IMR-90 (cell line): ENCODE results near the gene DYRK1B. TPM values are rescaled to one million over a fixed set of nuclear protein-coding genes. Genes with fewer than 3 reads are reported as not detected.

ENCODE experiments used
- ATAC-seq: fragments of 200-7000 bp; cut with Tn5 transposase; 2 replicates; pipeline ENCODE4 v1.9.1; 2020; ENCODE audit warnings: low read depth, mild to moderate bottlenecking, moderate library complexity
- BruUV-seq: library from RNA; stranded (reverse); fragments of 400-500 nt; replicated peaks from 2 replicates; lab custom pipeline; 2021; lab: Mats Ljungman, UMichigan
- CTCF ChIA-PET: fragments of 300-600 bp; formaldehyde crosslinking; extraction: SDS; loops from one replicate; lab custom pipeline; 2021; ENCODE audit warnings: antibody characterized with exemption; lab: Yijun Ruan, JAX
- POLR2A ChIA-PET: fragments of 300-600 bp; sonication (Branson Sonifier 250); formaldehyde crosslinking; loops from one replicate; lab custom pipeline; 2022; ENCODE audit warnings: antibody characterized with exemption; ENCODE audit not compliant: unreplicated experiment; lab: Charles Lee
- DNase-seq: peaks from one replicate; pipeline ENCODE4 v3.0.0; 2013
- H2AFZ ChIP-seq: replicated peaks from 2 replicates; pipeline ENCODE3; 2013; ENCODE audit warnings: low read length, mild to moderate bottlenecking; ENCODE audit not compliant: poor library complexity
- H2AK5ac ChIP-seq: 2 replicates; pipeline ENCODE4 v1.6.1; 2013; ENCODE audit warnings: low read depth, low read length, inconsistent platforms
- H2AK9ac ChIP-seq: replicated peaks from 2 replicates; pipeline ENCODE3; 2013; ENCODE audit warnings: mild to moderate bottlenecking, low read depth, low read length, moderate library complexity; ENCODE audit not compliant: poor library complexity
- H2BK120ac ChIP-seq: 2 replicates; pipeline ENCODE4 v1.6.1; 2013; ENCODE audit warnings: low read depth, low read length, inconsistent platforms
- H2BK15ac ChIP-seq: 3 replicates; pipeline ENCODE4 v1.6.1; 2013; ENCODE audit warnings: low read depth, low read length, inconsistent platforms
- H2BK20ac ChIP-seq: 2 replicates; pipeline ENCODE4 v1.6.1; 2013; ENCODE audit warnings: low read depth, mild to moderate bottlenecking, inconsistent platforms, low read length, moderate library complexity
- H2BK5ac ChIP-seq: 2 replicates; pipeline ENCODE4 v1.6.1; 2013; ENCODE audit warnings: mild to moderate bottlenecking, low read depth, low read length, inconsistent platforms; ENCODE audit not compliant: poor library complexity, severe bottlenecking
- H3K14ac ChIP-seq: replicated peaks from 2 replicates; pipeline ENCODE4 v1.6.1; 2013; ENCODE audit warnings: low read depth, low read length, inconsistent platforms
- H3K18ac ChIP-seq: 2 replicates; pipeline ENCODE4 v1.6.1; 2013; ENCODE audit warnings: low read depth, low read length, control low read depth
- H3K23ac ChIP-seq: 2 replicates; pipeline ENCODE4 v1.6.1; 2013; ENCODE audit warnings: low read depth, low read length, inconsistent platforms
- H3K27ac ChIP-seq: 2 replicates; pipeline ENCODE4 v1.5.1; 2013; ENCODE audit warnings: mild to moderate bottlenecking, control low read depth, low read length; ENCODE audit not compliant: insufficient read depth
- H3K27me3 ChIP-seq: 2 replicates; pipeline ENCODE4 v1.6.1; 2013; ENCODE audit warnings: low read length; ENCODE audit not compliant: control insufficient read depth, insufficient read depth
- H3K36me3 ChIP-seq: 2 replicates; pipeline ENCODE4 v1.6.1; 2013; ENCODE audit warnings: low read length, mixed read lengths; ENCODE audit not compliant: control insufficient read depth, insufficient read depth
- H3K4ac ChIP-seq: 2 replicates; pipeline ENCODE4 v1.6.1; 2013; ENCODE audit warnings: low read depth, low read length, inconsistent platforms
- H3K4me1 ChIP-seq: 2 replicates; pipeline ENCODE4 v1.6.1; 2013; ENCODE audit warnings: low read length, mixed read lengths; ENCODE audit not compliant: control insufficient read depth, insufficient read depth
- H3K4me2 ChIP-seq: 2 replicates; pipeline ENCODE4 v1.6.1; 2013; ENCODE audit warnings: low read depth, mild to moderate bottlenecking, control low read depth, low read length, moderate library complexity
- H3K4me3 ChIP-seq: 2 replicates; pipeline ENCODE4 v1.5.1; 2013; ENCODE audit warnings: low read depth, mild to moderate bottlenecking, control low read depth, low read length, moderate library complexity; ENCODE audit not compliant: insufficient read depth
- H3K56ac ChIP-seq: 2 replicates; pipeline ENCODE4 v1.6.1; 2013; ENCODE audit warnings: low read length, inconsistent platforms; ENCODE audit not compliant: insufficient read depth; ENCODE audit errors: extremely low read depth
- H3K79me1 ChIP-seq, 2 experiments: 2 replicates each; pipeline ENCODE4 v1.6.1; 2013; ENCODE audit warnings: low read length in 2 of 2, inconsistent platforms in 1 of 2, low read depth in 1 of 2
- H3K9ac ChIP-seq: 2 replicates; pipeline ENCODE4 v1.6.1; 2013; ENCODE audit warnings: low read depth, low read length, control low read depth
- H3K9me1 ChIP-seq: 2 replicates; pipeline ENCODE4 v1.6.1; 2013; ENCODE audit warnings: low read length, inconsistent platforms; ENCODE audit not compliant: insufficient read depth
- H3K9me3 ChIP-seq: 2 replicates; pipeline ENCODE4 v1.6.1; 2013; ENCODE audit warnings: low read length; ENCODE audit not compliant: control insufficient read depth, insufficient read depth
- H4K20me1 ChIP-seq: 2 replicates; pipeline ENCODE4 v1.6.1; 2013; ENCODE audit warnings: low read length, inconsistent platforms; ENCODE audit not compliant: insufficient read depth
- H4K5ac ChIP-seq: 2 replicates; pipeline ENCODE4 v1.6.1; 2013; ENCODE audit warnings: mild to moderate bottlenecking, low read depth, low read length, control low read depth
- H4K8ac ChIP-seq, 2 experiments: 2 replicates each; pipeline ENCODE4 v1.6.1; 2013; ENCODE audit warnings: low read depth in 2 of 2, low read length in 2 of 2, control low read depth in 1 of 2, inconsistent platforms in 1 of 2
- H4K91ac ChIP-seq: 2 replicates; pipeline ENCODE4 v1.6.1; 2013; ENCODE audit warnings: low read depth, low read length, inconsistent platforms; ENCODE audit not compliant: insufficient read depth
- BHLHE40 ChIP-seq: fragments of 150-350 bp; IDR thresholded peaks from 2 replicates; pipeline ENCODE4 v1.6.1; 2016; ENCODE audit warnings: mild to moderate bottlenecking, low read depth, low read length
- CEBPB ChIP-seq: IDR thresholded peaks from 2 replicates; pipeline ENCODE4 v1.6.1; 2012; ENCODE audit warnings: low read depth, low read length, improper control_type of control experiment
- CTCF ChIP-seq: conservative IDR thresholded peaks from 2 replicates; pipeline ENCODE4 v1.5.1; 2012; ENCODE audit warnings: mild to moderate bottlenecking, low read depth, low read length, improper control_type of control experiment
- ELK1 ChIP-seq: fragments of 150-350 bp; IDR thresholded peaks from 2 replicates; pipeline ENCODE4 v1.6.1; 2016; ENCODE audit warnings: low read depth, mild to moderate bottlenecking, low read length, moderate library complexity, borderline replicate concordance
- FOS ChIP-seq: fragments of 150-350 bp; IDR thresholded peaks from 2 replicates; pipeline ENCODE4 v1.6.1; 2016; ENCODE audit warnings: low read depth, low read length
- MAFK ChIP-seq: IDR thresholded peaks from 2 replicates; pipeline ENCODE4 v1.6.1; 2012; ENCODE audit warnings: low read depth, low read length, improper control_type of control experiment
- MAZ ChIP-seq: IDR thresholded peaks from 2 replicates; pipeline ENCODE4 v1.6.1; 2012; ENCODE audit warnings: low read depth, mild to moderate bottlenecking, low read length, improper control_type of control experiment, moderate library complexity, borderline replicate concordance
- MXI1 ChIP-seq: IDR thresholded peaks from 2 replicates; pipeline ENCODE4 v1.6.1; 2012; ENCODE audit warnings: low read depth, mild to moderate bottlenecking, low read length, moderate library complexity, borderline replicate concordance
- NFE2L2 ChIP-seq: fragments of 150-350 bp; IDR thresholded peaks from 2 replicates; pipeline ENCODE4 v1.6.1; 2016; ENCODE audit warnings: low read depth, mild to moderate bottlenecking, low read length
- POLR2A ChIP-seq: IDR thresholded peaks from 2 replicates; pipeline ENCODE4 v1.6.1; 2012; ENCODE audit warnings: mild to moderate bottlenecking, low read depth, low read length
- RAD21 ChIP-seq: IDR thresholded peaks from 2 replicates; pipeline ENCODE4 v1.6.1; 2012; ENCODE audit warnings: low read length, improper control_type of control experiment
- RFX5 ChIP-seq: IDR thresholded peaks from 2 replicates; pipeline ENCODE4 v1.8.0; 2012; ENCODE audit warnings: low read depth, mild to moderate bottlenecking, low read length, moderate library complexity
- SMC3 ChIP-seq: fragments of 150-350 bp; IDR thresholded peaks from 2 replicates; pipeline ENCODE4 v1.6.1; 2016; ENCODE audit warnings: low read depth, mild to moderate bottlenecking, antibody characterized with exemption, low read length, moderate library complexity
- USF2 ChIP-seq: fragments of 150-350 bp; IDR thresholded peaks from 2 replicates; pipeline ENCODE4 v1.6.1; 2017; ENCODE audit warnings: mild to moderate bottlenecking, antibody characterized with exemption, low read length, low read depth
- WGBS, 2 experiments: methylation state at CpG; one replicate each; pipeline versions ENCODE4 v1.1.5 to v1.1.7; 2013; ENCODE audit warnings: missing lambda C conversion rate in 2 of 2; ENCODE audit not compliant: insufficient read length in 1 of 2; ENCODE audit errors: extremely low coverage in 2 of 2; 5-methylcytosine and 5-hydroxymethylcytosine counted together
- dilution Hi-C: fragments of 300-500 bp; cut with HindIII; formaldehyde crosslinking; loops from one replicate; pipeline ENCODE4 v1.14.3; 2018; ENCODE audit warnings: low sequenced_read_pairs; ENCODE audit not compliant: unreplicated experiment
- in situ Hi-C: fragments of 300-500 bp; cut with MboI; formaldehyde crosslinking; loops from 3 replicates; pipeline ENCODE4 v1.14.3; 2019; ENCODE audit warnings: low sequenced_read_pairs, inconsistent platforms, mixed read lengths
- intact Hi-C: fragments of 100-400 bp; cut with micrococcal nuclease; formaldehyde crosslinking; loops from 2 replicates; pipeline ENCODE4 v1.10.0; 2022
- polyA plus RNA-seq, 3 experiments: library from polyadenylated mRNA; depleted of rRNA; stranded (reverse); fragments of >200 nt; gene quantifications; 2 replicates each; pipeline ENCODE4 v1.2.3, GENCODE V29; 2012; ENCODE audit warnings: low replicate concordance in 1 of 3
- total RNA-seq: library from RNA; depleted of rRNA; stranded (reverse); fragments of >200 nt; gene quantifications from 2 replicates; pipeline ENCODE4 v1.2.3, GENCODE V29; 2012

Gene DYRK1B
- total and polyA plus RNA-seq, 2 of the 4 experiments (the other 2 are of a cell fraction) = 2.7 to 11.4 TPM

DNA sequence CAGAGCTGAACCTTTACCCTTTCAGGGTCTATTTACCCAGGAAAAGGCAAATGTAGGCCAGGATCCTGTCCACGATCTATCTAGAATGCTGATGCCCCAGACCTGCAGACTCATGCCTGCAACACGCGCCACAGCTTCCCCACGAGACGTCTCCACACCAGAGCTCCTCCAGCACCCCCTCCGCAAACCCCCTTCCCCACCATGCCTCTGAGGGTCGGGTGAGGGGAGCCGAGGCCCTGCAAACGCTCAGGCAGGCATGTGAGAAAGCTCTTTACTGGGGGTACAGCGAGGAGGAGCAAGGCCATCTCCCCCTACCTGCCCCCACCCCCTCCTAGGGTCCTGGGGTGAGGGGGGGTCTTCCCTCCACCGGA, 8.9 kb downstream of the DYRK1B start:
- H2AFZ ChIP-seq = peak overlapping the region; percentile 96
- no peak overlapping the region for H3K18ac ChIP-seq
- no peak overlapping the region for H3K14ac ChIP-seq
- in situ Hi-C loops = loop anchor here (25.0 kb wide), 1 partner anchor 388 kb away; the partner anchor contains the start of genes RPS16 and SUPT5H
- no peak overlapping the region for H2BK5ac ChIP-seq
- H3K36me3 ChIP-seq = peaks cover 26% of the 10 kb centered on the region
- no peak overlapping the region for H3K4me2 ChIP-seq
- H4K5ac ChIP-seq = peak overlapping the region; percentile 20
- dilution Hi-C loops = no loop called here
- H2BK120ac ChIP-seq = no peak overlapping the region
- intact Hi-C loops = no loop called here
- WGBS, 2 experiments = no CpG with 5 or more reads among the region's 11 CpGs
- POLR2A ChIA-PET = no interaction called here
- peaks cover 8 to 18% of the 10 kb centered on the region in 2 experiments for H3K79me1 ChIP-seq
- CTCF ChIA-PET = no interaction called here
- H3K4ac ChIP-seq = 0 out of 2 replicates have a peak overlapping the region, but pooled peaks have one; percentile 64
- H2AK5ac ChIP-seq = no peak overlapping the region
- no peak for DNase-seq
- peaks cover 10% of the 10 kb centered on the region; the same call in 1 of the 2 replicates for H3K9me1 ChIP-seq
- H3K23ac ChIP-seq = no peak overlapping the region
- peak overlapping the region; percentile 65 to 96 for H4K8ac ChIP-seq
- no peak overlapping the region for H3K4me3 ChIP-seq
- no TSS peak for BruUV-seq
- no peak for ATAC-seq
- H4K20me1 ChIP-seq = no peaks in the 10 kb centered on the region; the same call in 1 of the 2 replicates
- H2BK20ac ChIP-seq = no peak overlapping the region
- no peak overlapping the region for H2BK15ac ChIP-seq
- peaks cover 7% of the 10 kb centered on the region for H3K4me1 ChIP-seq
- no peak overlapping the region; the same call in 1 of the 2 replicates for H4K91ac ChIP-seq
- peak overlapping the region; percentile 58 for H2AK9ac ChIP-seq
- H3K27me3 ChIP-seq = no peaks in the 10 kb centered on the region
- TF ChIP-seq USF2 (no peak), ELK1 (no peak), SMC3 (no peak), FOS (no peak), RAD21 (no peak), POLR2A (no peak), MXI1 (no peak), NFE2L2 (no peak), RFX5 (no peak), BHLHE40 (no peak), CTCF (no peak), MAZ (no peak), CEBPB (no peak), MAFK (no peak)
- no peaks in the 10 kb centered on the region for H3K9me3 ChIP-seq
- H3K9ac ChIP-seq = no peak overlapping the region
- no peak overlapping the region for H3K56ac ChIP-seq
- no peak overlapping the region for H3K27ac ChIP-seq
